Embryonic facial prominence (tissue), 1 donor: ENCODE measurements around the gene COL4A2.
A peak's percentile ranks its signal among the peaks of the same experiment; 100 is the strongest.

Experiments used
- DNase-seq: peaks from one replicate; pipeline ENCODE4 v3.0.0-alpha.2; 2016; ENCODE audit errors: extremely low spot score

Gene COL4A2

GRCh38 chr13:110402299-110403069, 95.4 kb downstream of the COL4A2 start:
- no peak for DNase-seq

GRCh38 chr13:110403315-110403714, 96.2 kb downstream of the COL4A2 start:
- DNase-seq: no peak

- no peak for DNase-seq
Observed at GRCh38 chr13:110403721-110404120, 96.6 kb downstream of the COL4A2 start.

- no peak for DNase-seq
Observed at GRCh38 chr13:110404321-110404720, 97.2 kb downstream of the COL4A2 start.

- DNase-seq: no peak
Observed at GRCh38 chr13:110405597-110406450, 98.7 kb downstream of the COL4A2 start.

- DNase-seq: no peak
Observed at GRCh38 chr13:110407021-110407420, 99.9 kb downstream of the COL4A2 start.

GRCh38 chr13:110407531-110407930, 100.4 kb downstream of the COL4A2 start:
- no peak for DNase-seq

- no peak for DNase-seq
Observed at GRCh38 chr13:110408286-110408685, 101.2 kb downstream of the COL4A2 start.

GRCh38 chr13:110409581-110409992, 102.5 kb downstream of the COL4A2 start:
- no peak for DNase-seq

- no peak for DNase-seq
Observed at GRCh38 chr13:110410000-110410399, 102.9 kb downstream of the COL4A2 start.

GRCh38 chr13:110410936-110411687, 104.0 kb downstream of the COL4A2 start:
- no peak for DNase-seq

GRCh38 chr13:110411688-110412059, 104.6 kb downstream of the COL4A2 start:
- no peak for DNase-seq

- DNase-seq: peak; percentile 69
Observed at GRCh38 chr13:110412132-110412914, 105.2 kb downstream of the COL4A2 start.

GRCh38 chr13:110413016-110413675, 106.1 kb downstream of the COL4A2 start:
- DNase-seq: no peak

GRCh38 chr13:110413676-110414040, 106.6 kb downstream of the COL4A2 start:
- no peak for DNase-seq

- no peak for DNase-seq
Observed at GRCh38 chr13:110414283-110414682, 107.2 kb downstream of the COL4A2 start.

- no peak for DNase-seq
Observed at GRCh38 chr13:110414931-110415330, 107.8 kb downstream of the COL4A2 start.

GRCh38 chr13:110415669-110416068, 108.6 kb downstream of the COL4A2 start:
- no peak for DNase-seq

- no peak for DNase-seq
Observed at GRCh38 chr13:110416131-110417025, 109.3 kb downstream of the COL4A2 start.

GRCh38 chr13:110418944-110419343, 111.9 kb downstream of the COL4A2 start:
- DNase-seq: no peak
